SK-N-SH (cell line): ENCODE results near the gene XKR7. TPM values are rescaled to one million over a fixed set of nuclear protein-coding genes. Genes with fewer than 3 reads are reported as not detected.

Experiments
- CTCF ChIA-PET: fragments of 300-600, 350-600 bp; formaldehyde crosslinking; extraction: SDS; loops from one replicate; lab custom pipeline; 2021; lab: Yijun Ruan, JAX
- POLR2A ChIA-PET: fragments of 350-600 bp; sonication (Branson Sonifier 250); formaldehyde crosslinking; extraction: SDS; loops from one replicate; lab custom pipeline; 2020; ENCODE audit warnings: antibody characterized with exemption, inconsistent platforms; lab: Yijun Ruan, JAX
- DNase-seq: peaks from one replicate; pipeline ENCODE4 v3.0.0; 2012
- H2AFZ ChIP-seq: fragments of 200-600 bp; sonication (generic); 2 replicates; pipeline ENCODE4 v1.8.1; 2016; ENCODE audit warnings: antibody characterized with exemption, mild to moderate bottlenecking, low read depth
- H3F3A ChIP-seq: fragments of 200-600 bp; sonication (generic); replicated peaks from 2 replicates; pipeline ENCODE3; 2016; ENCODE audit warnings: antibody characterized with exemption, mild to moderate bottlenecking; ENCODE audit not compliant: insufficient read depth
- H3K27ac ChIP-seq, 2 experiments: fragments of 200-500 bp in 1 of 2; fragments of 200-600 bp in 1 of 2; sonication (Bioruptor generic) in 1 of 2; sonication (generic), shearing (Covaris generic) in 1 of 2; 2 replicates each; pipeline versions ENCODE4 v1.5.1 to v1.6.1; 2014 to 2016; ENCODE audit warnings: low read depth in 2 of 2, inconsistent platforms in 1 of 2, low read length in 1 of 2, mild to moderate bottlenecking in 1 of 2, mixed read lengths in 1 of 2
- H3K27me3 ChIP-seq: fragments of 200-600 bp; sonication (generic), shearing (Covaris generic); 2 replicates; pipeline ENCODE4 v1.6.1; 2016; ENCODE audit warnings: mixed run types; ENCODE audit not compliant: insufficient read depth
- H3K36me3 ChIP-seq, 2 experiments: fragments of 200-500 bp in 1 of 2; fragments of 200-600 bp in 1 of 2; sonication (Bioruptor generic) in 1 of 2; sonication (generic) in 1 of 2; replicated peaks in 1 of 2; 2 replicates each; pipeline versions ENCODE3 to v1.5.1; 2014 to 2016; ENCODE audit warnings: low read length in 1 of 2, mild to moderate bottlenecking in 1 of 2; ENCODE audit not compliant: insufficient read depth in 2 of 2, control insufficient read depth in 1 of 2
- H3K4me1 ChIP-seq, 2 experiments: fragments of 200-500 bp in 1 of 2; fragments of 200-600 bp in 1 of 2; sonication (Bioruptor generic) in 1 of 2; sonication (generic), shearing (Covaris generic) in 1 of 2; 2 replicates each; pipeline versions ENCODE4 v1.5.1 to v1.6.1; 2014 to 2016; ENCODE audit warnings: low read depth in 1 of 2, low read length in 1 of 2, mixed run types in 1 of 2; ENCODE audit not compliant: insufficient read depth in 2 of 2, control insufficient read depth in 1 of 2
- H3K4me2 ChIP-seq: fragments of 200-600 bp; sonication (generic), shearing (Covaris generic); 2 replicates; pipeline ENCODE4 v1.6.1; 2017; ENCODE audit warnings: mixed run types
- H3K4me3 ChIP-seq, 2 experiments: fragments of 200-500 bp in 1 of 2; fragments of 200-600 bp in 1 of 2; sonication (Bioruptor generic) in 1 of 2; sonication (generic), shearing (Covaris generic) in 1 of 2; 2 replicates each; pipeline versions ENCODE4 v1.5.1 to v1.8.1; 2014 to 2016; ENCODE audit warnings: low read depth in 2 of 2, inconsistent platforms in 1 of 2, low read length in 1 of 2, mild to moderate bottlenecking in 1 of 2, mixed read lengths in 1 of 2, moderate library complexity in 1 of 2
- H3K79me2 ChIP-seq: fragments of 200-600 bp; sonication (generic); 2 replicates; pipeline ENCODE4 v1.8.1; 2017; ENCODE audit warnings: mild to moderate bottlenecking; ENCODE audit not compliant: insufficient read depth
- H3K9ac ChIP-seq: fragments of 200-600 bp; sonication (generic); 2 replicates; pipeline ENCODE4 v1.6.1; 2017; ENCODE audit warnings: mixed run types
- H3K9me2 ChIP-seq: fragments of 200-600 bp; sonication (generic); 2 replicates; pipeline ENCODE4 v1.6.1; 2017; ENCODE audit warnings: mixed run types
- H3K9me3 ChIP-seq: fragments of 200-600 bp; sonication (generic); 2 replicates; pipeline ENCODE4 v1.6.1; 2017; ENCODE audit warnings: mixed run types, mild to moderate bottlenecking, moderate library complexity
- H4K20me1 ChIP-seq: fragments of 200-600 bp; sonication (generic); 2 replicates; pipeline ENCODE4 v1.6.1; 2017; ENCODE audit warnings: mild to moderate bottlenecking, mixed run types; ENCODE audit not compliant: insufficient read depth
- ELF1 ChIP-seq: IDR thresholded peaks from 2 replicates; pipeline ENCODE4 v1.4.0; 2012
- EZH2phosphoT487 ChIP-seq: fragments of 200-600 bp; sonication (generic); IDR thresholded peaks from 2 replicates; pipeline ENCODE4 v1.6.1; 2017; ENCODE audit warnings: low read depth, mixed run types, mild to moderate bottlenecking, antibody characterized with exemption, moderate library complexity, borderline replicate concordance
- FOSL2 ChIP-seq: IDR thresholded peaks from 2 replicates; pipeline ENCODE4 v1.4.0; 2012; ENCODE audit warnings: low read depth, mild to moderate bottlenecking, moderate library complexity, borderline replicate concordance
- FOXM1 ChIP-seq: IDR thresholded peaks from 2 replicates; pipeline ENCODE4 v1.4.0; 2012; ENCODE audit warnings: low read depth, mild to moderate bottlenecking
- GATA2 ChIP-seq: sonication (generic); formaldehyde crosslinking; IDR thresholded peaks from 2 replicates; pipeline ENCODE4 v1.5.0; 2020; ENCODE audit warnings: mild to moderate bottlenecking, missing genetic modification reagents
- JUND ChIP-seq: IDR thresholded peaks from 2 replicates; pipeline ENCODE4 v1.4.0; 2012
- NFIC ChIP-seq: IDR thresholded peaks from 2 replicates; pipeline ENCODE4 v1.4.0; 2012; ENCODE audit warnings: borderline replicate concordance
- POLR2AphosphoS5 ChIP-seq: IDR thresholded peaks from 2 replicates; pipeline ENCODE4 v1.6.1; 2012; ENCODE audit warnings: low read depth, low read length
- YY1 ChIP-seq: IDR thresholded peaks from 2 replicates; pipeline ENCODE4 v1.4.0; 2012; ENCODE audit warnings: low read depth, mild to moderate bottlenecking
- ZBTB33 ChIP-seq: IDR thresholded peaks from 2 replicates; pipeline ENCODE4 v1.4.0; 2012; ENCODE audit warnings: low read depth, borderline replicate concordance
- WGBS: methylation state at CpG from one replicate; pipeline ENCODE4 v1.1.6; 2017; ENCODE audit warnings: low lambda C conversion rate; 5-methylcytosine and 5-hydroxymethylcytosine counted together
- polyA plus RNA-seq, 3 experiments: library from polyadenylated mRNA; depleted of rRNA; stranded (reverse); fragments of >200 nt; gene quantifications; 2 replicates each; pipeline ENCODE4 v1.2.3, GENCODE V29; 2012
- TF ChIP-seq, protein P1 (sequence below): IDR thresholded peaks from 2 replicates; pipeline ENCODE4 v1.6.1; 2012; ENCODE audit warnings: mild to moderate bottlenecking, low read depth, low read length, moderate library complexity

Gene XKR7
- polyA plus RNA-seq, 1 of the 3 experiments (the other 2 are of a cell fraction) = 0.02 TPM

DNA sequence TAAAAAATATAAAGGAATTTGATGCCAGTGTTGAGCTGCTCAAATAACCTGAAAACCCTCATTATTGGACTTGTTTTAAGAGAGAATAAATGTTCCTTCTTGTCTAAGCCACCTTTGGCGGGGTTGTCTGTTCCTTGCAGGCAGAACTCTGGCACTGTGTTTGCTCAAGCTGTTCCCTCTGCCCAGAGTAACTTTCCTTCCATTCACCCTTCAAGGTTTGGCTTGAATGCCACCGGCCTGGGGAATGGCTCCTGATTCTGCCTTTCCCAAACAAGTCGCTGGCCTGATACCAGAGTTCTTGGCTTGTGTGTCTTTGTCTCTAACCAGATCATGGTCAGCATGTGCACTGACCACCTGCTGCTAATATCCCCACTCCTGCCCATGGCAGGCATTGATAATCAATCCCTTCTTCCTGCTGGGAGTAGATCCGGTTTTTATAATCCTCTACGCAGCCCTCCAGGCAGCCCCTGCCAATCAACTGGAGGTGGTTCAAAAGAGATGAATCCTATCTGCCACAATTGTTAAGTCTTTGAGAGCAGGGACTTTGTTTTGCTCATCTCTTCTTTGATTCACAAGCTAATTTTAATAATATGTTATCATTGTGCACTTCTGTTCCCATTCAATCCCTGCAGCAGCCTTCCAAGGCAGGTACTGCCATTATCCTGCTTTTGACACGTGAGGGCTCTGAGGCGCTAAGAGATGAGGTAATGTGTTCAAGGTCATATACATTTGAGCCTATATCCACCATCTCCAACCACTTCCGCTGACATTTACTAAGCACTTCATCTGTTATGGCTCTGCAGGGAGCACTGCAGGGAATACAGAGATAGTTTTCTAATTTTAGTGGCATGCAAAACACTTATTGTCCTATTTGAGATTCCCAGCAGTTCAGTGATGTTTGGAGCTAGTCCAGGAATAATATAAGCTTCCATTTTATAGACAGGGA is 39.2 kb downstream of the XKR7 start:
- ChIA-PET CTCF (interaction anchor here (1.1 to 1.7 kb wide), 4 partner anchors 24 to 173 kb away, joined by 3 to 7 read pairs (median 4); no protein-coding TSS in a partner anchor), POLR2A (no interaction called here)
- no peak for TF ChIP-seq JUND
- TF ChIP-seq FOXM1 = no peak
- TF ChIP-seq, protein P1, sequence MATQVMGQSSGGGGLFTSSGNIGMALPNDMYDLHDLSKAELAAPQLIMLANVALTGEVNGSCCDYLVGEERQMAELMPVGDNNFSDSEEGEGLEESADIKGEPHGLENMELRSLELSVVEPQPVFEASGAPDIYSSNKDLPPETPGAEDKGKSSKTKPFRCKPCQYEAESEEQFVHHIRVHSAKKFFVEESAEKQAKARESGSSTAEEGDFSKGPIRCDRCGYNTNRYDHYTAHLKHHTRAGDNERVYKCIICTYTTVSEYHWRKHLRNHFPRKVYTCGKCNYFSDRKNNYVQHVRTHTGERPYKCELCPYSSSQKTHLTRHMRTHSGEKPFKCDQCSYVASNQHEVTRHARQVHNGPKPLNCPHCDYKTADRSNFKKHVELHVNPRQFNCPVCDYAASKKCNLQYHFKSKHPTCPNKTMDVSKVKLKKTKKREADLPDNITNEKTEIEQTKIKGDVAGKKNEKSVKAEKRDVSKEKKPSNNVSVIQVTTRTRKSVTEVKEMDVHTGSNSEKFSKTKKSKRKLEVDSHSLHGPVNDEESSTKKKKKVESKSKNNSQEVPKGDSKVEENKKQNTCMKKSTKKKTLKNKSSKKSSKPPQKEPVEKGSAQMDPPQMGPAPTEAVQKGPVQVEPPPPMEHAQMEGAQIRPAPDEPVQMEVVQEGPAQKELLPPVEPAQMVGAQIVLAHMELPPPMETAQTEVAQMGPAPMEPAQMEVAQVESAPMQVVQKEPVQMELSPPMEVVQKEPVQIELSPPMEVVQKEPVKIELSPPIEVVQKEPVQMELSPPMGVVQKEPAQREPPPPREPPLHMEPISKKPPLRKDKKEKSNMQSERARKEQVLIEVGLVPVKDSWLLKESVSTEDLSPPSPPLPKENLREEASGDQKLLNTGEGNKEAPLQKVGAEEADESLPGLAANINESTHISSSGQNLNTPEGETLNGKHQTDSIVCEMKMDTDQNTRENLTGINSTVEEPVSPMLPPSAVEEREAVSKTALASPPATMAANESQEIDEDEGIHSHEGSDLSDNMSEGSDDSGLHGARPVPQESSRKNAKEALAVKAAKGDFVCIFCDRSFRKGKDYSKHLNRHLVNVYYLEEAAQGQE = no peak
- TF ChIP-seq YY1 = no peak
- no peak for TF ChIP-seq GATA2
- TF ChIP-seq EZH2phosphoT487 = no peak
- no peak for TF ChIP-seq ZBTB33
- TF ChIP-seq NFIC = no peak
- TF ChIP-seq POLR2AphosphoS5 = no peak
- no peak for TF ChIP-seq FOSL2
- TF ChIP-seq ELF1 = no peak

More for the DNA sequence above, 39.2 kb downstream of the XKR7 start:
- H3K4me2 ChIP-seq = no peak overlapping the region; the same call in 1 of the 2 replicates
- H4K20me1 ChIP-seq = no peaks in the 10 kb centered on the region
- no peak for DNase-seq
- H3K4me1 ChIP-seq = peaks cover 0 to 9% of the 10 kb centered on the region in 2 experiments; a peak in 1 of 4 replicates
- WGBS = 57% methylated on average over 8 of the region's 8 CpGs
- H3K36me3 ChIP-seq = no peaks in the 10 kb centered on the region
- H2AFZ ChIP-seq = peak overlapping the region; percentile 63; the same call in 1 of the 2 replicates
- H3F3A ChIP-seq = no peaks in the 10 kb centered on the region
- no peak overlapping the region for H3K4me3 ChIP-seq
- H3K9me2 ChIP-seq = no peaks in the 10 kb centered on the region
- H3K79me2 ChIP-seq = no peaks in the 10 kb centered on the region
- no peak overlapping the region for H3K27ac ChIP-seq
- no peaks in the 10 kb centered on the region for H3K9me3 ChIP-seq
- peaks cover 4% of the 10 kb centered on the region; the same call in 1 of the 2 replicates for H3K27me3 ChIP-seq
- H3K9ac ChIP-seq = no peak overlapping the region
